B cell (primary cell): Measurements from ENCODE around the gene HPGD. TPM values are rescaled to one million over a fixed set of nuclear protein-coding genes. Genes with fewer than 3 reads are reported as not detected.

Experiments used
- ATAC-seq: fragments of 200-7000 bp; cut with Tn5 transposase; one replicate; pipeline ENCODE4 v1.10.0; 2021; ENCODE audit warnings: low read depth, mild to moderate bottlenecking, moderate number of reproducible peaks, moderate library complexity
- CTCF ChIA-PET: fragments of 350-600 bp; sonication (Branson Sonifier 250); formaldehyde crosslinking; loops from one replicate; lab custom pipeline; 2021; ENCODE audit warnings: antibody characterized with exemption, inconsistent platforms; lab: Charles Lee
- POLR2A ChIA-PET: fragments of 350-600 bp; sonication (Branson Sonifier 250); formaldehyde crosslinking; loops from one replicate; lab custom pipeline; 2021; ENCODE audit warnings: antibody characterized with exemption; lab: Charles Lee
- DNase-seq: peaks from one replicate; pipeline ENCODE4 v3.0.0; 2013
- H2AFZ ChIP-seq: 2 replicates; pipeline ENCODE4 v1.6.1; 2012; ENCODE audit warnings: mild to moderate bottlenecking, low read depth, low read length; ENCODE audit not compliant: insufficient read depth, poor library complexity, severe bottlenecking
- H3K27ac ChIP-seq, 2 donors: 1 replicate in 1 of 2; 2 replicates in 1 of 2; pipeline ENCODE4 v1.5.1; 2012 to 2013; ENCODE audit warnings: low read length in 2 of 2, mild to moderate bottlenecking in 2 of 2, moderate library complexity in 1 of 2
- H3K27me3 ChIP-seq, 4 experiments: fragments of 200-600 bp in 1 of 4; sonication (generic) in 1 of 4; replicated peaks in 1 of 4; 1 replicate in 2 of 4; 2 replicates in 2 of 4; pipeline versions ENCODE4 v1.6.1 to v1.7.0; 2013 to 2016; ENCODE audit warnings: low read length in 3 of 4, mild to moderate bottlenecking in 2 of 4, mixed read lengths in 1 of 4, moderate library complexity in 1 of 4; ENCODE audit not compliant: insufficient read depth in 4 of 4, control insufficient read depth in 3 of 4; ENCODE audit errors: control extremely low read depth in 1 of 4
- H3K36me3 ChIP-seq, 2 experiments: replicated peaks in 1 of 2; 1 replicate in 1 of 2; 2 replicates in 1 of 2; pipeline versions ENCODE4 v1.6.1 to v1.7.1; 2013; ENCODE audit warnings: low read length in 1 of 2; ENCODE audit not compliant: insufficient read depth in 2 of 2, control insufficient read depth in 1 of 2; ENCODE audit errors: control extremely low read depth in 1 of 2, extremely low read depth in 1 of 2
- H3K4me1 ChIP-seq, 2 donors: fragments of 200-600 bp in 1 of 2; sonication (generic) in 1 of 2; 1 replicate in 1 of 2; 2 replicates in 1 of 2; pipeline versions ENCODE4 v1.5.1 to v1.6.1; 2013 to 2017; ENCODE audit warnings: low read length in 2 of 2; ENCODE audit not compliant: control insufficient read depth in 2 of 2, insufficient read depth in 2 of 2
- H3K4me2 ChIP-seq: replicated peaks from 2 replicates; pipeline ENCODE3; 2012; ENCODE audit warnings: mild to moderate bottlenecking, low read depth, low read length; ENCODE audit not compliant: poor library complexity, severe bottlenecking
- H3K4me3 ChIP-seq, 5 experiments: fragments of 200-600 bp in 1 of 5; sonication (generic) in 1 of 5; 1 replicate in 3 of 5; 2 replicates in 2 of 5; pipeline versions ENCODE4 v1.5.1 to v1.7.0; 2011 to 2016; ENCODE audit warnings: low read length in 4 of 5, mild to moderate bottlenecking in 4 of 5, low read depth in 2 of 5, control low read depth in 1 of 5, moderate library complexity in 1 of 5; ENCODE audit not compliant: insufficient read depth in 1 of 5; ENCODE audit errors: control extremely low read depth in 1 of 5, extremely low read depth in 1 of 5
- H3K79me2 ChIP-seq: fragments of 200-600 bp; sonication (generic); one replicate; pipeline ENCODE4 v1.6.0; 2016; ENCODE audit warnings: low read length; ENCODE audit not compliant: control insufficient read depth, insufficient read depth
- H3K9ac ChIP-seq: fragments of 200-600 bp; sonication (generic); 2 replicates; pipeline ENCODE4 v1.6.1; 2017; ENCODE audit warnings: mild to moderate bottlenecking, low read length, moderate library complexity
- H3K9me3 ChIP-seq, 3 donors: one replicate each; pipeline versions ENCODE4 v1.6.1 to v1.7.1; 2013; ENCODE audit warnings: low read length in 2 of 3; ENCODE audit not compliant: control insufficient read depth in 2 of 3, insufficient read depth in 1 of 3; ENCODE audit errors: control extremely low read depth in 1 of 3
- H4K20me1 ChIP-seq: 2 replicates; pipeline ENCODE4 v1.6.0; 2012; ENCODE audit warnings: mild to moderate bottlenecking, low read length; ENCODE audit not compliant: insufficient read depth, control insufficient read depth, poor library complexity, severe bottlenecking
- H3K27ac Mint-ChIP-seq: one replicate; pipeline ENCODE4 v1.8.0; 2021; ENCODE audit warnings: mixed read lengths
- H3K27me3 Mint-ChIP-seq: one replicate; pipeline ENCODE4 v1.8.0; 2021; ENCODE audit warnings: mixed read lengths
- H3K4me1 Mint-ChIP-seq: one replicate; pipeline ENCODE4 v1.8.0; 2021; ENCODE audit warnings: mixed read lengths
- H3K4me3 Mint-ChIP-seq: one replicate; pipeline ENCODE4 v1.8.0; 2021; ENCODE audit warnings: mixed read lengths
- H3K9me3 Mint-ChIP-seq: one replicate; pipeline ENCODE4 v1.8.0; 2022; ENCODE audit warnings: mixed read lengths; ENCODE audit not compliant: insufficient read depth
- EZH2 ChIP-seq: IDR thresholded peaks from 2 replicates; pipeline ENCODE4 v1.6.1; 2012; ENCODE audit warnings: borderline replicate concordance, low read depth, mild to moderate bottlenecking, moderate library complexity, low read length; ENCODE audit not compliant: insufficient read depth, poor library complexity, severe bottlenecking
- WGBS: methylation state at CpG from one replicate; pipeline ENCODE4 v1.1.5; 2013; ENCODE audit warnings: missing lambda C conversion rate; ENCODE audit not compliant: insufficient coverage; 5-methylcytosine and 5-hydroxymethylcytosine counted together
- intact Hi-C: fragments of 100-400 bp; cut with micrococcal nuclease; formaldehyde crosslinking; loops from one replicate; pipeline ENCODE4 v1.10.0; 2022
- polyA plus RNA-seq: library from polyadenylated mRNA; depleted of rRNA; stranded (reverse); fragments of >200 nt; gene quantifications from 2 replicates; pipeline ENCODE4 v1.2.3, GENCODE V29; 2012
- total RNA-seq, 2 donors: library from RNA; stranded (reverse); fragments of 120-200 nt in 1 of 2; gene quantifications; 1 replicate in 1 of 2; 2 replicates in 1 of 2; pipeline versions ENCODE4 v1.2.3 to v1.2.4, GENCODE V29; 2013 to 2022
- TF ChIP-seq, protein P1 (sequence below): fragments of 200-600 bp; IDR thresholded peaks from one replicate; pipeline ENCODE4 v1.8.0; 2022; ENCODE audit warnings: antibody characterized with exemption, mild to moderate bottlenecking

The HPGD gene
- total and polyA plus RNA-seq, 2 donors (not counting 1 experiment from before 2014, with no cell fraction given): 0.67 TPM; not detected in 1

GRCh38 chr4:174538123-174538875, 16.0 kb upstream of the HPGD start:
- Mint-ChIP-seq H3K27me3 (peaks cover 4% of the 10 kb centered on the region), H3K4me3 (no peak overlapping the region), H3K27ac (no peak overlapping the region), H3K9me3 (no peaks in the 10 kb centered on the region), H3K4me1 (no peaks in the 10 kb centered on the region)
- ChIA-PET POLR2A (no interaction called here), CTCF (no interaction called here)
- ATAC-seq (no peak), DNase-seq (no peak)
- Histone ChIP-seq H3K4me3 (no peak overlapping the region), H3K36me3 (no peaks in the 10 kb centered on the region), H4K20me1 (no peaks in the 10 kb centered on the region), H3K27ac (no peak overlapping the region), H3K4me1 (no peaks in the 10 kb centered on the region), H3K27me3 (no peaks in the 10 kb centered on the region), H3K79me2 (no peaks in the 10 kb centered on the region), H3K9me3 (no peaks in the 10 kb centered on the region), H3K9ac (no peak overlapping the region), H2AFZ (no peak overlapping the region), H3K4me2 (no peak overlapping the region)
- 62% methylated on average over 3 of the region's 4 CpGs for WGBS
- no peak for TF ChIP-seq EZH2
- TF ChIP-seq, protein P1, sequence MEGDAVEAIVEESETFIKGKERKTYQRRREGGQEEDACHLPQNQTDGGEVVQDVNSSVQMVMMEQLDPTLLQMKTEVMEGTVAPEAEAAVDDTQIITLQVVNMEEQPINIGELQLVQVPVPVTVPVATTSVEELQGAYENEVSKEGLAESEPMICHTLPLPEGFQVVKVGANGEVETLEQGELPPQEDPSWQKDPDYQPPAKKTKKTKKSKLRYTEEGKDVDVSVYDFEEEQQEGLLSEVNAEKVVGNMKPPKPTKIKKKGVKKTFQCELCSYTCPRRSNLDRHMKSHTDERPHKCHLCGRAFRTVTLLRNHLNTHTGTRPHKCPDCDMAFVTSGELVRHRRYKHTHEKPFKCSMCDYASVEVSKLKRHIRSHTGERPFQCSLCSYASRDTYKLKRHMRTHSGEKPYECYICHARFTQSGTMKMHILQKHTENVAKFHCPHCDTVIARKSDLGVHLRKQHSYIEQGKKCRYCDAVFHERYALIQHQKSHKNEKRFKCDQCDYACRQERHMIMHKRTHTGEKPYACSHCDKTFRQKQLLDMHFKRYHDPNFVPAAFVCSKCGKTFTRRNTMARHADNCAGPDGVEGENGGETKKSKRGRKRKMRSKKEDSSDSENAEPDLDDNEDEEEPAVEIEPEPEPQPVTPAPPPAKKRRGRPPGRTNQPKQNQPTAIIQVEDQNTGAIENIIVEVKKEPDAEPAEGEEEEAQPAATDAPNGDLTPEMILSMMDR: no peak
- intact Hi-C loops: no loop called here

GRCh38 chr4:174537634-174538033, 15.3 kb upstream of the HPGD start:
- Histone ChIP-seq H4K20me1 (no peaks in the 10 kb centered on the region), H2AFZ (no peak overlapping the region), H3K9ac (no peak overlapping the region), H3K4me3 (no peak overlapping the region), H3K36me3 (no peaks in the 10 kb centered on the region), H3K27me3 (no peaks in the 10 kb centered on the region), H3K9me3 (no peaks in the 10 kb centered on the region), H3K4me2 (no peak overlapping the region), H3K27ac (no peak overlapping the region), H3K79me2 (no peaks in the 10 kb centered on the region), H3K4me1 (no peaks in the 10 kb centered on the region)
- WGBS: 100% methylated on average over 1 of the region's 3 CpGs
- Mint-ChIP-seq H3K4me3 (no peak overlapping the region), H3K9me3 (no peaks in the 10 kb centered on the region), H3K27me3 (peaks cover 4% of the 10 kb centered on the region), H3K27ac (no peak overlapping the region), H3K4me1 (no peaks in the 10 kb centered on the region)
- ChIA-PET POLR2A (no interaction called here), CTCF (no interaction called here)
- DNase-seq (no peak), ATAC-seq (no peak)
- intact Hi-C loops: no loop called here
- TF ChIP-seq EZH2: no peak
- TF ChIP-seq, protein P1: no peak
